ENCODE measurements around the gene GNL2. TPM values are rescaled to one million over a fixed set of nuclear protein-coding genes. Genes with fewer than 3 reads are reported as not detected.

Gene GNL2
- 10 to 100 TPM; 69.8 to 90.5 TPM for total RNA-seq

- peaks cover 21 to 28% of the 10 kb centered on the region in 2 donors for H3K4me1 Mint-ChIP-seq (ENCODE audit: low read depth in 2 of 2)
- peak within 1 kb of the TSS; percentile 92 to 98 for H3K27ac Mint-ChIP-seq
- H3K4me3 Mint-ChIP-seq = peak within 1 kb of the TSS; percentile 100
- ATAC-seq = peak; percentile 100
- no peaks in the 10 kb centered on the region for H3K27me3 Mint-ChIP-seq
- H3K36me3 Mint-ChIP-seq = peaks cover 16% of the 10 kb centered on the region
- H3K9me3 Mint-ChIP-seq = no peaks in the 10 kb centered on the region
- peak; percentile 97 for DNase-seq (ENCODE audit: low spot score)
Measured at GRCh38 chr1:37595440-37596181, at the start of gene GNL2. Gene GNL2, minus strand, starts transcription at chr1:37595937. Its CDS starts 115 bp downstream, at chr1:37595822.

- H3K4me3 Mint-ChIP-seq = no peak overlapping the region
- no peaks in the 10 kb centered on the region for H3K9me3 Mint-ChIP-seq
- H3K27ac Mint-ChIP-seq = no peak overlapping the region
- DNase-seq (ENCODE audit: low spot score) (no peak), ATAC-seq (no peak)
- H3K4me1 Mint-ChIP-seq (ENCODE audit: low read depth in 2 of 2) = no peaks in the 10 kb centered on the region
- peaks cover 17 to 26% of the 10 kb centered on the region in 2 donors for H3K27me3 Mint-ChIP-seq
- H3K36me3 Mint-ChIP-seq = no peaks in the 10 kb centered on the region
Measured at GRCh38 chr1:37641059-37641458, 45.3 kb upstream of the GNL2 start.

GRCh38 chr1:37636435-37636834 lies 40.7 kb upstream of the GNL2 start:
- Mint-ChIP-seq H3K9me3 (no peaks in the 10 kb centered on the region), H3K4me3 (no peak overlapping the region), H3K27ac (no peak overlapping the region), H3K36me3 (no peaks in the 10 kb centered on the region), H3K4me1 (ENCODE audit: low read depth in 2 of 2) (peaks cover 0 to 4% of the 10 kb centered on the region in 2 donors), H3K27me3 (peaks cover 41 to 47% of the 10 kb centered on the region in 2 donors)
- ATAC-seq (no peak), DNase-seq (ENCODE audit: low spot score) (no peak)

- H3K27ac Mint-ChIP-seq = no peak overlapping the region
- peaks cover 0 to 4% of the 10 kb centered on the region in 2 donors for H3K4me1 Mint-ChIP-seq (ENCODE audit: low read depth in 2 of 2)
- H3K9me3 Mint-ChIP-seq = no peaks in the 10 kb centered on the region
- peaks cover 53 to 58% of the 10 kb centered on the region in 2 donors for H3K27me3 Mint-ChIP-seq
- no peak overlapping the region for H3K4me3 Mint-ChIP-seq
- no peaks in the 10 kb centered on the region for H3K36me3 Mint-ChIP-seq
- DNase-seq (ENCODE audit: low spot score) (no peak), ATAC-seq (no peak)
Measured at GRCh38 chr1:37634992-37635902, 39.5 kb upstream of the GNL2 start.

GRCh38 chr1:37634244-37634991 lies 38.7 kb upstream of the GNL2 start, which contains the start of gene RSPO1:
Gene RSPO1, minus strand, starts transcription at chr1:37634892. Its CDS starts 5,231 bp downstream, at chr1:37629661.
- DNase-seq (ENCODE audit: low spot score) = no peak
- Mint-ChIP-seq H3K4me3 (no peak within 1 kb of the TSS), H3K27me3 (peaks cover 59 to 65% of the 10 kb centered on the region in 2 donors), H3K4me1 (ENCODE audit: low read depth in 2 of 2) (peaks cover 0 to 4% of the 10 kb centered on the region in 2 donors), H3K9me3 (no peaks in the 10 kb centered on the region), H3K36me3 (no peaks in the 10 kb centered on the region), H3K27ac (no peak within 1 kb of the TSS)
- peak in 1 of 2 donors; percentile 43 for ATAC-seq

GRCh38 chr1:37633938-37634243 lies 38.2 kb upstream of the GNL2 start:
- H3K9me3 Mint-ChIP-seq = no peaks in the 10 kb centered on the region
- peaks cover 0 to 4% of the 10 kb centered on the region in 2 donors for H3K4me1 Mint-ChIP-seq (ENCODE audit: low read depth in 2 of 2)
- H3K27me3 Mint-ChIP-seq = peaks cover 61 to 65% of the 10 kb centered on the region in 2 donors
- ATAC-seq = no peak
- no peak overlapping the region for H3K27ac Mint-ChIP-seq
- no peak for DNase-seq (ENCODE audit: low spot score)
- H3K36me3 Mint-ChIP-seq = no peaks in the 10 kb centered on the region
- no peak overlapping the region for H3K4me3 Mint-ChIP-seq

GRCh38 chr1:37633040-37633937 lies 37.6 kb upstream of the GNL2 start:
- peaks cover 0 to 4% of the 10 kb centered on the region in 2 donors for H3K4me1 Mint-ChIP-seq (ENCODE audit: low read depth in 2 of 2)
- H3K4me3 Mint-ChIP-seq = no peak overlapping the region
- ATAC-seq = no peak

GRCh38 chr1:37631036-37631435 lies 35.3 kb upstream of the GNL2 start:
- Mint-ChIP-seq H3K27ac (no peak overlapping the region), H3K4me1 (ENCODE audit: low read depth in 2 of 2) (peaks cover 0 to 4% of the 10 kb centered on the region in 2 donors), H3K9me3 (no peaks in the 10 kb centered on the region), H3K36me3 (no peaks in the 10 kb centered on the region), H3K27me3 (peaks cover 70 to 75% of the 10 kb centered on the region in 2 donors), H3K4me3 (no peak overlapping the region)
- no peak for DNase-seq (ENCODE audit: low spot score)
- ATAC-seq = no peak

More at GRCh38 chr1:37633040-37633937, 37.6 kb upstream of the GNL2 start:
- no peak overlapping the region for H3K27ac Mint-ChIP-seq
- H3K27me3 Mint-ChIP-seq = peaks cover 66 to 67% of the 10 kb centered on the region in 2 donors
- no peaks in the 10 kb centered on the region for H3K36me3 Mint-ChIP-seq
- no peak for DNase-seq (ENCODE audit: low spot score)
- H3K9me3 Mint-ChIP-seq = no peaks in the 10 kb centered on the region

GRCh38 chr1:37630426-37631028 lies 34.8 kb upstream of the GNL2 start:
- no peak overlapping the region for H3K4me3 Mint-ChIP-seq

GRCh38 chr1:37629726-37630425 lies 34.1 kb upstream of the GNL2 start:
- no peaks in the 10 kb centered on the region for H3K9me3 Mint-ChIP-seq
- no peak for ATAC-seq
- no peak overlapping the region for H3K27ac Mint-ChIP-seq

More at GRCh38 chr1:37630426-37631028, 34.8 kb upstream of the GNL2 start:
- DNase-seq (ENCODE audit: low spot score) = no peak
- Mint-ChIP-seq H3K4me1 (ENCODE audit: low read depth in 2 of 2) (peaks cover 0 to 4% of the 10 kb centered on the region in 2 donors), H3K9me3 (no peaks in the 10 kb centered on the region), H3K27me3 (peaks cover 67 to 70% of the 10 kb centered on the region in 2 donors), H3K27ac (no peak overlapping the region), H3K36me3 (no peaks in the 10 kb centered on the region)
- ATAC-seq = peak in 1 of 2 donors; percentile 21

GRCh38 chr1:37629008-37629407 lies 33.3 kb upstream of the GNL2 start:
- Mint-ChIP-seq H3K9me3 (no peaks in the 10 kb centered on the region), H3K36me3 (no peaks in the 10 kb centered on the region), H3K4me3 (no peak overlapping the region), H3K27me3 (peaks cover 70 to 75% of the 10 kb centered on the region in 2 donors), H3K27ac (no peak overlapping the region), H3K4me1 (ENCODE audit: low read depth in 2 of 2) (peaks cover 0 to 4% of the 10 kb centered on the region in 2 donors)
- no peak for DNase-seq (ENCODE audit: low spot score)
- ATAC-seq = no peak

More at GRCh38 chr1:37629726-37630425, 34.1 kb upstream of the GNL2 start:
- DNase-seq (ENCODE audit: low spot score) = no peak
- H3K27me3 Mint-ChIP-seq = peaks cover 67 to 69% of the 10 kb centered on the region in 2 donors
- no peaks in the 10 kb centered on the region for H3K36me3 Mint-ChIP-seq
- H3K4me1 Mint-ChIP-seq (ENCODE audit: low read depth in 2 of 2) = peaks cover 0 to 4% of the 10 kb centered on the region in 2 donors
- no peak overlapping the region for H3K4me3 Mint-ChIP-seq

Data from natural killer cell treated with Interleukin-12 subunit alpha and Interleukin-12 subunit beta and Interleukin-15 and Interleukin-18, amount 100 ng/mL, for 72 hours (primary cell).